ENCODE results near the gene VSNL1.

DNA sequence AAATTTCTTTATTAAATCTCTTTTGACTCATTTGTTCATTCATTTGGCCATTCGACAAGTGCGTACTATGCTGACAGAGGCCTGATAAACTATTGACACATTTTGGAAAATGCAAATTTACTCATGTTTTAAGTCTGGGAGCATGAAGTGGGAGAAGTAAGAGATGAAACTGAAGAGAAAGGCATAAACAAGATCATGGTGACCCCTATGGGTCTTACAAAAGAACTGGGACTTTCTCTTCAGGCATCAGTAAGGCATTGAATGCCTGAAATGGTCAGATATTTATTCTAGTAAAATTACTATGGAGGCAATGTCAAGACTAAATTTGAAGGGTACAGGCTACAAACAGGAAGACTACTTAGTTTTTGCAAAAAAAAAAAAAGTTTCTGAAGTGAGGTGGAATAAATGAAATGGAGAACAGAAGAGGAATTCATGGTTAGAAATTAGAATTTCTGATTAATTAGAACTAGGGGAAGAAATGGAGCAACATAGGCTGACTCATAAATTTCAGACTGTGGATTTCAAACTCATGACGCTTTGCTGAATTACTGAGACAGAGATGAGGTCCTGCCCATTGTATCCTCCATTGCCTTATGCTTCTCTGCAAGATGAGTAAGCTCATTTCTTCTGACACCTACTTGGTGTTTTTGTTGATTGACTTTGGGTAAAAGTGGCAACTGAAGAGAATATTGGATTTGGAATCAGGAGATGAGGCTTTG lies 32.7 kb downstream of the VSNL1 start:
- TF ChIP-seq, protein P1, sequence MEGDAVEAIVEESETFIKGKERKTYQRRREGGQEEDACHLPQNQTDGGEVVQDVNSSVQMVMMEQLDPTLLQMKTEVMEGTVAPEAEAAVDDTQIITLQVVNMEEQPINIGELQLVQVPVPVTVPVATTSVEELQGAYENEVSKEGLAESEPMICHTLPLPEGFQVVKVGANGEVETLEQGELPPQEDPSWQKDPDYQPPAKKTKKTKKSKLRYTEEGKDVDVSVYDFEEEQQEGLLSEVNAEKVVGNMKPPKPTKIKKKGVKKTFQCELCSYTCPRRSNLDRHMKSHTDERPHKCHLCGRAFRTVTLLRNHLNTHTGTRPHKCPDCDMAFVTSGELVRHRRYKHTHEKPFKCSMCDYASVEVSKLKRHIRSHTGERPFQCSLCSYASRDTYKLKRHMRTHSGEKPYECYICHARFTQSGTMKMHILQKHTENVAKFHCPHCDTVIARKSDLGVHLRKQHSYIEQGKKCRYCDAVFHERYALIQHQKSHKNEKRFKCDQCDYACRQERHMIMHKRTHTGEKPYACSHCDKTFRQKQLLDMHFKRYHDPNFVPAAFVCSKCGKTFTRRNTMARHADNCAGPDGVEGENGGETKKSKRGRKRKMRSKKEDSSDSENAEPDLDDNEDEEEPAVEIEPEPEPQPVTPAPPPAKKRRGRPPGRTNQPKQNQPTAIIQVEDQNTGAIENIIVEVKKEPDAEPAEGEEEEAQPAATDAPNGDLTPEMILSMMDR (conservative IDR thresholded peaks at IDR 0.05; ENCODE audit: low read depth, low read length): peak; percentile 31
- TF ChIP-seq EZH2 (IDR thresholded peaks at IDR 0.05; ENCODE audit: low read length, unreplicated experiment): no peak
- no peak for TF ChIP-seq EZH2phosphoT487 (IDR thresholded peaks at IDR 0.05; ENCODE audit: borderline replicate concordance, low read length)
